ENCODE measurements around the gene ZFAND2B. TPM values are rescaled to one million over a fixed set of nuclear protein-coding genes. Genes with fewer than 3 reads are reported as not detected.
A peak's percentile ranks its signal among the peaks of the same experiment; 100 is the strongest.

ZFAND2B gene
- polyA plus RNA-seq, 1 donor (not counting 4 experiments of a cell fraction or from before 2014, with no cell fraction given): 23.2 TPM

GRCh38 chr2:219246559-219246958 is 40.0 kb downstream of the ZFAND2B start:
- Histone ChIP-seq H3K79me2 (ENCODE audit: control insufficient read depth, insufficient read depth, low read length) (peaks cover 39% of the 10 kb centered on the region), H3K27me3 (ENCODE audit: control insufficient read depth, extremely low read depth, insufficient read depth, low read length) (no peaks in the 10 kb centered on the region), H3K4me3 (ENCODE audit: control insufficient read depth in 2 of 3, extremely low read depth in 1 of 3, insufficient read depth in 2 of 3, low read depth in 1 of 3, low read length in 3 of 3) (no peak overlapping the region), H3K4me2 (ENCODE audit: control insufficient read depth, extremely low read depth, insufficient read depth, low read depth, low read length) (peak overlapping the region; percentile 98), H3K36me3 (ENCODE audit: control insufficient read depth in 2 of 2, extremely low read depth in 1 of 2, insufficient read depth in 2 of 2, low read length in 2 of 2) (peaks cover 26 to 32% of the 10 kb centered on the region in 2 experiments), H2AFZ (ENCODE audit: control insufficient read depth, low read length) (no peak overlapping the region), H3K9ac (ENCODE audit: control insufficient read depth, extremely low read depth, insufficient read depth, low read length) (no peak overlapping the region), H3K9me1 (ENCODE audit: control insufficient read depth, extremely low read depth, insufficient read depth, low read length) (no peaks in the 10 kb centered on the region), H3K9me3 (ENCODE audit: control insufficient read depth, low read depth, low read length) (no peaks in the 10 kb centered on the region), H4K20me1 (ENCODE audit: control insufficient read depth, extremely low read depth, insufficient read depth, low read length) (peaks cover 5% of the 10 kb centered on the region), H3K27ac (ENCODE audit: control insufficient read depth, insufficient read depth, low read length) (no peak overlapping the region), H3K4me1 (ENCODE audit: control insufficient read depth, extremely low read depth, insufficient read depth, low read length) (peaks cover 58% of the 10 kb centered on the region)
- dilution Hi-C loops (cut with MboI; ENCODE audit: extremely low pct_ligation_motif_present, low sequenced_read_pairs): no loop called here
- FAIRE-seq (no peak), DNase-seq (ENCODE audit: low read depth, low spot score) (no peak)
- no peak for TF ChIP-seq CTCF (optimal IDR thresholded peaks at IDR 0.05 in 1 of 3, IDR thresholded peaks at IDR 0.05 in 1 of 3, conservative IDR thresholded peaks at IDR 0.05 in 1 of 3; ENCODE audit: extremely low read depth in 1 of 3, insufficient read depth in 2 of 3, low read length in 3 of 3)
- TF ChIP-seq EZH2 (IDR thresholded peaks at IDR 0.05; ENCODE audit: low read length): no peak

GRCh38 chr2:219247678-219248642 is 41.4 kb downstream of the ZFAND2B start:
- no peak for FAIRE-seq
- no peaks in the 10 kb centered on the region for H3K9me3 ChIP-seq (ENCODE audit: control insufficient read depth, low read depth, low read length)
- H3K9me1 ChIP-seq (ENCODE audit: control insufficient read depth, extremely low read depth, insufficient read depth, low read length): no peaks in the 10 kb centered on the region
- H3K9ac ChIP-seq (ENCODE audit: control insufficient read depth, extremely low read depth, insufficient read depth, low read length): peak overlapping the region; percentile 69
- peaks cover 68% of the 10 kb centered on the region for H3K4me1 ChIP-seq (ENCODE audit: control insufficient read depth, extremely low read depth, insufficient read depth, low read length)
- dilution Hi-C loops (cut with MboI; ENCODE audit: extremely low pct_ligation_motif_present, low sequenced_read_pairs): no loop called here
- H3K4me3 ChIP-seq (ENCODE audit: control insufficient read depth in 2 of 3, extremely low read depth in 1 of 3, insufficient read depth in 2 of 3, low read depth in 1 of 3, low read length in 3 of 3): no peak overlapping the region
- H4K20me1 ChIP-seq (ENCODE audit: control insufficient read depth, extremely low read depth, insufficient read depth, low read length): peaks cover 5% of the 10 kb centered on the region
- TF ChIP-seq EZH2 (IDR thresholded peaks at IDR 0.05; ENCODE audit: low read length): no peak
- no peak for TF ChIP-seq CTCF (optimal IDR thresholded peaks at IDR 0.05 in 1 of 3, IDR thresholded peaks at IDR 0.05 in 1 of 3, conservative IDR thresholded peaks at IDR 0.05 in 1 of 3; ENCODE audit: extremely low read depth in 1 of 3, insufficient read depth in 2 of 3, low read length in 3 of 3)
- H3K36me3 ChIP-seq (ENCODE audit: control insufficient read depth in 2 of 2, extremely low read depth in 1 of 2, insufficient read depth in 2 of 2, low read length in 2 of 2): peaks cover 31 to 39% of the 10 kb centered on the region in 2 experiments
- H3K79me2 ChIP-seq (ENCODE audit: control insufficient read depth, insufficient read depth, low read length): peaks cover 53% of the 10 kb centered on the region
- H3K27ac ChIP-seq (ENCODE audit: control insufficient read depth, insufficient read depth, low read length): peak overlapping the region; percentile 88
- H3K4me2 ChIP-seq (ENCODE audit: control insufficient read depth, extremely low read depth, insufficient read depth, low read depth, low read length): no peak overlapping the region
- no peaks in the 10 kb centered on the region for H3K27me3 ChIP-seq (ENCODE audit: control insufficient read depth, extremely low read depth, insufficient read depth, low read length)
- H2AFZ ChIP-seq (ENCODE audit: control insufficient read depth, low read length): no peak overlapping the region
- DNase-seq (ENCODE audit: low read depth, low spot score): no peak
